HG02763 (cell line): Measurements from ENCODE around the gene CASP9.

Experiments used
- ATAC-seq: cut with Tn5 transposase; IDR thresholded peaks from one replicate; pipeline ENCODE4 v1.9.1; 2021; ENCODE audit warnings: mild to moderate bottlenecking, moderate library complexity; ENCODE audit not compliant: unreplicated experiment

Gene CASP9

DNA sequence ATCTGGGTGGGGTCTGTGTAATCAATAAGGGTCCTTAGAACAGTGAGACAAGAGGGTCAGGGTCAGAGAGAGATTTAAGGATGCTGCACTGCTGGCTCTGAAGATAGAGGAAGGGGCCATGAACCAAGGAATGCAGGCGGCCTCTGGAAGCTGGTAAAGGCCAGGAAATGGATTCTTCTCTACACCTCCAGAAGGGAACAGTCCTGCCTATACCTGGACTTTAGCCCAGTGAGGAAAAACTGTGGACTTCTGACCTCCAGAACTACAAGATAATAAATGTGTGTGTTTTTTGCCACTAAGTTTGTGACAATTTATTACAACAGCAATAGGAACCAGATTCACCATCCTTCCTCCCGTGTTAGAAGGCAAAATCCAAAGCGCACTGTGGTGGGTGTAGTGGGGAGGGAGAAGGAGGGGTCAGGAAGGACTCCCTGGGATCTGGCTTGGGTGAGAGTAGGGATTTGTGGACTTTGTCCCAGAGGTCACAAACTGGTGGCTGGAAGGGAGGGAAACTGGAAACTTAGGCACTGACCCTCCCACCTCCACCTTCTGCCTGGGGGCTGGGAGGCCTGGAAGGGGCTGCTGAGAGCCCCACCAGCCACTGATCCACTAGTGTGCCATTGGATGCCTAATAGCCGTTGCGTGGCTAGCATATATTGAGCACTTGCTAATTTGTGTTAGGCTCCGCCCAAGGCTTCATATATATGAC, 72.8 kb downstream of the CASP9 start:
- no peak for ATAC-seq

DNA sequence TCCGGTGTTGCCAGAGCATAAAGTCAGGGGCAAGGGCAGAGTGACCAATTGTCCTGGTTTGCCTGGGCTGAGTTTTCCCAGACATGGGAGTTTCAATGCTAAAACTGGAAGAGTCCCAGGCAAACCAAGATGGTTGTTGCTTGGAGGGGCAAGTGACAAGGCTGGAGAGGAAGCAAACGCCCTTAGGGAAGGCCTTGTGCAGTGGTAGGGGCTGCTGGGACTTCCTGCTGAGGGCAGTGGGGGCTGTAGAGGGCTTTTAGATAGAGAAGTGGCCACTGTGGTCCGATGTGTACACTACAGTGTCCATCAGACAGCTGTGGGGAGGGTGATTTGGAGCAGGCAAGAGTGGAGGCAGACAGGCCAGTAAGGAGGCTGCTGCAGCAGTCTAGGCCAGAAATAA, 74.4 kb downstream of the CASP9 start:
- ATAC-seq: no peak

DNA sequence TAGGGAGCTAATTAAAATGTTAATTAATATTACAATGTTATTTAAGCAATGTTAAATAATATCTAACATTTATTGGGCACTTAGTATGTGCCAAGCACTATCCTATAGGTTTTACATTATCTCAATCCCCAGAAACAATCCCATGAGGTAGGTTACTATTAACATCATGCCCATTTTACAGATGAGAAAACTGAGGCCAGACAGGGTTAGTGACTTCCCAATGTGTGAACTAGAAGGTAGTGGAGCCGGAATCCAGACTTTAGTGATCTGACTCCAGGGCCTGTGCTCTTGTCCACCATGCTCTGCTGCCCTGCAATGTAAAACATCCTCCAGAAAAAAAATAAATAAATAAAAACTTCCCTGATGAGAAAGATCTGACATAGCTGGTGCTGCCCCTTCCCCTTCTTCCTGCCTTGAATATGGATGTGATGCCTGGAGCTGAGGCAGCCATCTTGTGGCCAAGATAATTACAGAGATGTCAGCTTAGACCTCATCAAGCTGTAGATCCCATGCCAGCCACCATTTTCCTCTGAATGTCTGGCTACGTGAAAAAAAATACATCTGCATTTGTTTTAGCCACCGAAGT, 75.0 kb downstream of the CASP9 start:
- ATAC-seq: no peak

DNA sequence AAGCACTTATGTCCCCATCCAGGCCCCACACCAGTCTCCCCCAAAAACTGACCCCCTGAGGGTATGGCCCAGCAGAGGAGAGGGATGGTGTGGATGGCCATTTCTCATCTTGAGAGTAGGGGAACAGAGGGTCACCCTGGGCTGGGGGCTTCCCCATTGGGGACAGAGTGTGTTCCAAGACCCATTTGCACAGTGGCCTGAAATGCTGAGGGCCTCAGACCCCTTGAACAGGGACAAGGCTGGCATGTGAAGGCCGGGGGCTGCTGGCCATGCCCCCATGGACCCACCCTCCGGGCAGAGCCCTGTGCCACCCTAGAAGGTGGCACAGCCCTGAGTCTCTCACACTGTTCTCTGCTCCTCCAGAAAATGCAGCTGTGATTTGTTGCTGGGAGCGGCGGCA, 77.8 kb downstream of the CASP9 start:
- ATAC-seq: no peak

DNA sequence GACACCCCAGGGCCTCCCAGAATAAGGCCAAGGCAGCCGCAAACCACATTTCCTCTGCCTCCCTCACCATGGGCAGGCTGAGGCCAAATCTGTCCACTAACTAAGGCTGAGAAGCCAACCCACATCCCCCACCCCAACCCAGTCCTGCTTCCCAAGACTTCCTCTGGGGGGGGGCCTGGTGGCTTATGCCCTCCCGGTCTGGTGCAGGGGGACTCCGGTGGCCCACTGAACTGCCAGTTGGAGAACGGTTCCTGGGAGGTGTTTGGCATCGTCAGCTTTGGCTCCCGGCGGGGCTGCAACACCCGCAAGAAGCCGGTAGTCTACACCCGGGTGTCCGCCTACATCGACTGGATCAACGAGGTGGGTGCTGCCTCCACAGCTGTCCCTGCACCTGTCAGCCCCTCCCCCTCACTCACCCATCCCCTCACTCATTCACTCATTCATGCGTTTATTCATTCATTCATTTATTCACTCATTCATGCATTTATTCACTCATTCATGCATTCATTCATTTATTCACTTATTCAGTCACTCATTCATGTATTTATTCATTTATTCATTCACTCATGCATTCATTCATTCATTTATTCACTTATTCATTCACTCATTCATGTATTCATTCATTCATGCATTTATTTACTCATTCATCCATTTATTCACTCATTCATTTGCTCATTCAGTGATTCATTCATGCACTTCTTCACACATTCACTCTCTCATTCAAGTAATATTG, 78.5 kb downstream of the CASP9 start:
- no peak for ATAC-seq

DNA sequence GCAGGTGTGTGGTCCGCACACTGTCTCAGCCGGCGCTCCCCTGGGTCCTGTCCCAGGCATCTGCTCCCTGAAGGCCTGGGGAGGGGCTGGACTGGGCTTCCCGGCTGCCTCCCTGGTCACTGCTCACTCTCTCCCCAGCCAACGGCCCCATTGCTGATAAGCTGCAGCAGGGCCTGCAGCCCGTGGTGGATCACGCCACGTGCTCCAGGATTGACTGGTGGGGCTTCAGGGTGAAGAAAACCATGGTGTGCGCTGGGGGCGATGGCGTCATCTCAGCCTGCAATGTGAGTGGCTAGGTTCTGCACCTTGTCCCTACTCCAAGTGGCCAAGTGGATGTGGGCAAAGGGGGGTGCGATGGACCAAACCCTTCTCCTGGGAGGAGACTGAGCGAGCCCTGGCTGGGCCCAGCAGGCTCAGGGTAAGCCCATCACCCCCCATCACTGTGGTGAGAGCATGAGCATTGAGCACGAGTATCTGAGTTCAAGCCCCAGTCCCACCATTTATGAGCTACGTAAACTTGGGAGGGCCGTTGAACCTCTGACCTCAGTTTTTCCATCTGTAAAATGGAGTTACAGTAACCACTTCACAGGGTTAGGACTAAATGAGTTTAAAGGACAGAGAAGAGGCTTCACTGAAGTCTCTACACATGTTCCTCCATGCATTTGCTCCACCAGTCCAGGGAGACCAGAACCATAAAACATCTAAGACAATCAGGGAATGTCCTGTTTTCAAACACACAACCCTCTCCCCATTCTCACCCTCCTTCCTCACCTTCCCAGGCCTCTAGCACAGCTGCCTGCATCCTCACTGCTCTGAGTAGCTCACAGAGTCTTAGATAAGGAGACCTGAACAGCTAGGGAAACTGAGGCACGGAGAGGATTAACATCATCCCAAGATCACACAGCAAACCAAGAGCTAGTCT, 79.3 kb downstream of the CASP9 start:
- no peak for ATAC-seq

DNA sequence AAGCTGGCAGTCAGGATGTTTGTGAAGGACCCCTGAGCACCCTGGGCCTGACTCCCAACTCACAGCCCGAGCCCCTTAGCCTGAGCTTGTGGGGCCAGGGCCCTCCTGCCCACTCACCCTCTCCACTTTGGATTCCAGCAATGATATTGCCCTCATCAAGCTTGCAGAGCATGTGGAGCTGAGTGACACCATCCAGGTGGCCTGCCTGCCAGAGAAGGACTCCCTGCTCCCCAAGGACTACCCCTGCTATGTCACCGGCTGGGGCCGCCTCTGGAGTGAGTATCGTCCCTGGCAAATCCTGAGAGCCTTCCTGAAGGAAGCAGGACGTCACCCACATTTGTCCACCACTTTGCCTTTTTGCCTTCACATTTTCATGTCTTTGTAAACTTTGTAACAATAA, 80.7 kb downstream of the CASP9 start:
- ATAC-seq: no peak

DNA sequence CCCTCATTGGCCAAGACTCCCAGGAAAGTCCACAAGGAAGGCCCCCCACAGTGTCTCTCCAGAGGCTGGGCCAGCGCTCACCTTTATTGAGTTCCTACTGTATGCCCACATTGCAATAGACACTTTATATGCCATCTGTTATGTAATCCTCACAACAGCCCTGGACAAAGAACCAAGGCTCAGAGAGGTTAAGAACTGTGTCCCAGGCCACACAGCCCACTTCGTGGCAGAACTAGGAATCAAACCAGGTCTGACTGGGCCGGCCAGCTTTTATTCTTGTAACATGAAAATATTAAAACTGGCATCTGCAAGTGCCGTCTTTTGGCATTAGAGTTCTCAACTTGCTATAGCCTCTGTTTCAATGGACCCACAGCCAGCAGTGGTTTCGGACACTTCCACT, 81.3 kb downstream of the CASP9 start:
- no peak for ATAC-seq

DNA sequence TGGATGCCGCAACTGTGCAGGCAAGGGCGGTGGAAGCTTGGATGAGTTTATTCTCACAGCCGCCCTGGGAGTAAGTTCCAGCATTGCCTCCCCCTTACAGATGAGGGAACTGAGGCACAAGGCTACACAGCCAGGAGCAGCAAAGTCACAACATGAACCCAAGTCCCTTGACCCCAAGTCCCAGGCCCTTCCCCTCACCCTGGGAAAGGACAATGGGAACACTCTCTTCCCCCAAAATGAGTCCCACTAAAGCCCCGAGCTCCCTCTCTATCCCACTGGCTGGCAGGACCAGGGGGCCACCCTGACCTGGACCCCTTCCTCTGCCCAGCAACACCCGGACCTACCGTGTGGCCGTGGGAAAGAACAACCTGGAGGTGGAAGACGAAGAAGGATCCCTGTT, 81.9 kb downstream of the CASP9 start:
- ATAC-seq: no peak
